ENCODE results near the gene LINC00237. TPM values are rescaled to one million over a fixed set of nuclear protein-coding genes. Genes with fewer than 3 reads are reported as not detected.

The LINC00237 gene
- polyA plus RNA-seq, 2 of the 4 experiments (the other 2 are of a cell fraction): not detected

DNA sequence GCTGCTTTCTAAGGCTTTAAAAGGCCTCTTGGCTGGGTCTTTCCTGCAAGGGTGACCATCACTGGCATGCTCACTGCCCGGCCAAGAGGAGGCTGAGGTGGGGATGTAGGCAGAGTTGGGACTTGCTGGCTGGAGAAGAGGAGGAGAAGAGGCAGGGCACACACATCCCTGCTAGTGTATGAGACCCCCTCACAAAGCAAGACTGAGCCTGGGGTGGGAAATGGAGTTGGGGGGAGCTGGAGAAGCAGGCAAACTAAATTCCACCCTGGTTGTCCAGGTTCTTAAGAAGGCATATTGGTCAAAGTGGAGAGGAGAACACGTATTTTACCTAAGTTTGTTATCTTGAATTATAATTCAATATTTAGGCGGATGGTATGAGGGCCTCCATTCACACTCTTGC, 18.0 kb upstream of the LINC00237 start:
- Histone ChIP-seq H3K4me1 (peaks cover 10% of the 10 kb centered on the region), H3K4me3 (no peak overlapping the region), H3K9me3 (no peaks in the 10 kb centered on the region), H3K27ac (no peak overlapping the region), H3K4me2 (no peak overlapping the region)
- WGBS (ENCODE audit: missing lambda C conversion rate): 79% methylated on average over 3 of the region's 3 CpGs
- TF ChIP-seq EHF (CRISPR knock-in tag; IDR thresholded peaks at IDR 0.05) (no peak), MYC (IDR thresholded peaks at IDR 0.05; ENCODE audit: borderline replicate concordance, low read length) (no peak), TP53 (CRISPR knock-in tag; IDR thresholded peaks at IDR 0.05) (no peak), KDM5A (IDR thresholded peaks at IDR 0.05) (no peak), CEBPB (IDR thresholded peaks at IDR 0.05) (no peak), ZNF302 (CRISPR knock-in tag; IDR thresholded peaks at IDR 0.05) (no peak)
- no peak for DNase-seq (ENCODE audit: low read depth in 1 of 2, low spot score in 1 of 2)
- ChIA-PET CTCF (interaction anchor here (1.6 to 4.3 kb wide), 3 partner anchors 75 to 287 kb away, joined by 4 to 22 read pairs (median 12); no protein-coding TSS in a partner anchor), POLR2A (no interaction called here)
- ATAC-seq: no peak
- FAIRE-seq: no peak

DNA sequence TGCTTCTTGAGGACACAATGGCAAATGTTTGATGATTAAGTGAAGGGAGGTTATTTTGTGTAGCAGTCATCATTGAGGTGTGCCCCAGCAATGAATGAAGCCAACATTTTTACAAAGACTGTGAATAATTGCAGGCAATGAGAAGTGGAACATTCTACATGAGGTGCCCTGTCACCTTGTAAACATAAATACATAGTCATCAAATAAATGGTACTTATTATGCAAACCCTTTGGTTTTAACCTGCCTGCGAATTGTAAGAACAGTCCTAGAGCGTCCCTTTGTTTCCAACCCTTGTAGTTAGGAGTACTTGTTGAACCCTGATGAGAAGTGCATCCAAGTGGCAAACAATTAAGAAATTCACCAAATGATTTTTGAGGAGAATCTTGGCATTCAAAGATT, 12.6 kb upstream of the LINC00237 start:
- DNase-seq (ENCODE audit: low read depth in 1 of 2, low spot score in 1 of 2) (no peak), FAIRE-seq (no peak), ATAC-seq (0 out of 6 replicates have a peak, but pooled peaks of 1 of the 2 experiments have one; percentile 32)
- POLR2A ChIA-PET: no interaction called here
- Histone ChIP-seq H3K9me3 (no peaks in the 10 kb centered on the region), H3K27ac (no peak overlapping the region), H3K4me1 (no peaks in the 10 kb centered on the region), H3K4me2 (no peak overlapping the region), H3K4me3 (no peak overlapping the region)
- TF ChIP-seq, protein P1, sequence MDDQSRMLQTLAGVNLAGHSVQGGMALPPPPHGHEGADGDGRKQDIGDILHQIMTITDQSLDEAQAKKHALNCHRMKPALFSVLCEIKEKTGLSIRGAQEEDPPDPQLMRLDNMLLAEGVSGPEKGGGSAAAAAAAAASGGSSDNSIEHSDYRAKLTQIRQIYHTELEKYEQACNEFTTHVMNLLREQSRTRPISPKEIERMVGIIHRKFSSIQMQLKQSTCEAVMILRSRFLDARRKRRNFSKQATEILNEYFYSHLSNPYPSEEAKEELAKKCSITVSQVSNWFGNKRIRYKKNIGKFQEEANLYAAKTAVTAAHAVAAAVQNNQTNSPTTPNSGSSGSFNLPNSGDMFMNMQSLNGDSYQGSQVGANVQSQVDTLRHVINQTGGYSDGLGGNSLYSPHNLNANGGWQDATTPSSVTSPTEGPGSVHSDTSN (IDR thresholded peaks at IDR 0.05): no peak
- TF ChIP-seq, protein P2, sequence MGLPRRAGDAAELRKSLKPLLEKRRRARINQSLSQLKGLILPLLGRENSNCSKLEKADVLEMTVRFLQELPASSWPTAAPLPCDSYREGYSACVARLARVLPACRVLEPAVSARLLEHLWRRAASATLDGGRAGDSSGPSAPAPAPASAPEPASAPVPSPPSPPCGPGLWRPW (IDR thresholded peaks at IDR 0.05): no peak
- peak; percentile 57 for TF ChIP-seq MAFK (IDR thresholded peaks at IDR 0.05; ENCODE audit: partially characterized antibody)
- CTCF ChIA-PET: no interaction called here
- 54% methylated on average over 2 of the region's 2 CpGs for WGBS (ENCODE audit: missing lambda C conversion rate)

DNA sequence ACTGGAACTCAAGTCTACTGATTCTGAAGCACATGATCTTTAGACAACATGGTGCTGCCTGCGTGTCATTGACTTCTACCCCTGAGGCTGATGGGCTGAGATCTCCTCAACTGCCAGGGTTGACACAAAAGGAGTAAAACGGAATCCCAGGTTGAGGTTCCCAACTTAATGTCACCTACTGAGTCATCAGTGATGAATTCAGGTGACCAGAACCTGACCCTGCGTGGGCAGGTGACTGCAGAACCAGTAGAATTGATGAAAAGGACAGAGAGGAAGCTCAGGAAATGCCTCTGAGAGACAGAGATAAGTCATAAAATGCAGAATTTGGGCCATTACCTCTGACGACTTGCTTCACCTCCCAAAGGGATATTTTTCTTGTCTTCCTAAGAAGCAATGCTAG, 12.0 kb upstream of the LINC00237 start:
- Histone ChIP-seq H3K4me1 (no peaks in the 10 kb centered on the region), H3K9me3 (no peaks in the 10 kb centered on the region), H3K4me2 (no peak overlapping the region), H3K27ac (no peak overlapping the region), H3K4me3 (no peak overlapping the region)
- DNase-seq (ENCODE audit: low read depth in 1 of 2, low spot score in 1 of 2): no peak
- CTCF ChIA-PET: interaction anchor here (1.3 kb wide), 1 partner anchor 70 kb away, joined by 3 read pairs; no protein-coding TSS in a partner anchor
- POLR2A ChIA-PET: no interaction called here
- WGBS (ENCODE audit: missing lambda C conversion rate): 2% methylated on average over 4 of the region's 4 CpGs
- TF ChIP-seq, protein P3, sequence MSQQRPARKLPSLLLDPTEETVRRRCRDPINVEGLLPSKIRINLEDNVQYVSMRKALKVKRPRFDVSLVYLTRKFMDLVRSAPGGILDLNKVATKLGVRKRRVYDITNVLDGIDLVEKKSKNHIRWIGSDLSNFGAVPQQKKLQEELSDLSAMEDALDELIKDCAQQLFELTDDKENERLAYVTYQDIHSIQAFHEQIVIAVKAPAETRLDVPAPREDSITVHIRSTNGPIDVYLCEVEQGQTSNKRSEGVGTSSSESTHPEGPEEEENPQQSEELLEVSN (IDR thresholded peaks at IDR 0.05; ENCODE audit: borderline replicate concordance, low read depth): no peak
- TF ChIP-seq FOSL2 (IDR thresholded peaks at IDR 0.05): no peak
- TF ChIP-seq FOSL2 (CRISPR knock-in tag; IDR thresholded peaks at IDR 0.05): no peak
- no peak for TF ChIP-seq NFE2L2 (conservative IDR thresholded peaks at IDR 0.05; ENCODE audit: low read length)
- no peak for TF ChIP-seq ESRRA (IDR thresholded peaks at IDR 0.05; ENCODE audit: borderline replicate concordance, low read length)
- no peak for TF ChIP-seq HEYL (CRISPR knock-in tag; IDR thresholded peaks at IDR 0.05)
- TF ChIP-seq, protein P1 (IDR thresholded peaks at IDR 0.05): no peak
- TF ChIP-seq POLR2AphosphoS2 (conservative IDR thresholded peaks at IDR 0.05; ENCODE audit: low read length): no peak
- TF ChIP-seq EP300 (IDR thresholded peaks at IDR 0.05): no peak
- TF ChIP-seq RAD21 (conservative IDR thresholded peaks at IDR 0.05 in 1 of 2, IDR thresholded peaks at IDR 0.05 in 1 of 2): no peak
- TF ChIP-seq NPAS2 (CRISPR knock-in tag; IDR thresholded peaks at IDR 0.05; ENCODE audit: borderline replicate concordance): no peak
- no peak for FAIRE-seq
- ATAC-seq: no peak

Data from A549 (cell line).